DOHH2 (cell line): ENCODE measurements around the gene FOXB2.

ENCODE experiments used
- H3F3A ChIP-seq: fragments of 200-600 bp; sonication (generic), shearing (Covaris generic); 2 replicates; pipeline ENCODE4 v1.6.0; 2016; ENCODE audit warnings: antibody characterized with exemption, mild to moderate bottlenecking; ENCODE audit not compliant: control insufficient read depth, insufficient read depth
- H3K27ac ChIP-seq: fragments of 200-600 bp; sonication (generic); 2 replicates; pipeline ENCODE4 v1.5.1; 2014; ENCODE audit warnings: low read depth, mild to moderate bottlenecking, low read length, moderate library complexity
- H3K27me3 ChIP-seq: fragments of 200-600 bp; sonication (generic); 2 replicates; pipeline ENCODE4 v1.6.1; 2014; ENCODE audit warnings: mild to moderate bottlenecking, low read length, mixed read lengths; ENCODE audit not compliant: control insufficient read depth
- H3K36me3 ChIP-seq: fragments of 200-600 bp; sonication (generic); 2 replicates; pipeline ENCODE4 v1.6.1; 2014; ENCODE audit warnings: mild to moderate bottlenecking, low read length, moderate library complexity, mixed read lengths; ENCODE audit not compliant: control insufficient read depth
- H3K4me1 ChIP-seq: fragments of 200-600 bp; sonication (generic); 2 replicates; pipeline ENCODE4 v1.6.1; 2014; ENCODE audit warnings: mild to moderate bottlenecking, low read length, mixed read lengths; ENCODE audit not compliant: control insufficient read depth
- H3K4me2 ChIP-seq: fragments of 200-600 bp; sonication (generic); 2 replicates; pipeline ENCODE4 v1.6.0; 2014; ENCODE audit warnings: mild to moderate bottlenecking, low read length, moderate library complexity
- H3K4me3 ChIP-seq: fragments of 200-600 bp; sonication (generic); 2 replicates; pipeline ENCODE4 v1.5.1; 2014; ENCODE audit warnings: mild to moderate bottlenecking, low read length, mixed read lengths
- H3K79me2 ChIP-seq: fragments of 200-600 bp; sonication (generic); 2 replicates; pipeline ENCODE4 v1.6.1; 2014; ENCODE audit warnings: mild to moderate bottlenecking, low read length, mixed read lengths; ENCODE audit not compliant: control insufficient read depth
- H3K9me2 ChIP-seq: fragments of 200-600 bp; sonication (generic); replicated peaks from 2 replicates; pipeline ENCODE4 v1.6.1; 2014; ENCODE audit warnings: mild to moderate bottlenecking, low read length, mixed read lengths; ENCODE audit not compliant: control insufficient read depth
- H3K9me3 ChIP-seq: fragments of 200-600 bp; sonication (generic); 2 replicates; pipeline ENCODE4 v1.6.1; 2014; ENCODE audit warnings: antibody characterized with exemption, low read length, mixed read lengths; ENCODE audit not compliant: control insufficient read depth, insufficient read depth
- H4K20me1 ChIP-seq: fragments of 200-600 bp; sonication (generic); 2 replicates; pipeline ENCODE4 v1.6.0; 2014; ENCODE audit warnings: low read depth, mild to moderate bottlenecking, antibody characterized with exemption, low read length, moderate library complexity; ENCODE audit not compliant: control insufficient read depth, insufficient read depth
- EZH2phosphoT487 ChIP-seq: fragments of 200-600 bp; sonication (generic); IDR thresholded peaks from 2 replicates; pipeline ENCODE4 v1.6.1; 2017; ENCODE audit warnings: borderline replicate concordance, mild to moderate bottlenecking, antibody characterized with exemption, low read length, moderate library complexity, mixed read lengths
- TF ChIP-seq, protein P1 (sequence below): fragments of 200-600 bp; sonication (generic); IDR thresholded peaks from one replicate; pipeline ENCODE4 v1.5.1; 2014; ENCODE audit warnings: antibody characterized with exemption, mild to moderate bottlenecking, low read depth, low read length; ENCODE audit not compliant: poor library complexity, severe bottlenecking

The FOXB2 gene

GRCh38 chr9:77011973-77012821 lies 7.3 kb upstream of the FOXB2 start:
- TF ChIP-seq, protein P1, sequence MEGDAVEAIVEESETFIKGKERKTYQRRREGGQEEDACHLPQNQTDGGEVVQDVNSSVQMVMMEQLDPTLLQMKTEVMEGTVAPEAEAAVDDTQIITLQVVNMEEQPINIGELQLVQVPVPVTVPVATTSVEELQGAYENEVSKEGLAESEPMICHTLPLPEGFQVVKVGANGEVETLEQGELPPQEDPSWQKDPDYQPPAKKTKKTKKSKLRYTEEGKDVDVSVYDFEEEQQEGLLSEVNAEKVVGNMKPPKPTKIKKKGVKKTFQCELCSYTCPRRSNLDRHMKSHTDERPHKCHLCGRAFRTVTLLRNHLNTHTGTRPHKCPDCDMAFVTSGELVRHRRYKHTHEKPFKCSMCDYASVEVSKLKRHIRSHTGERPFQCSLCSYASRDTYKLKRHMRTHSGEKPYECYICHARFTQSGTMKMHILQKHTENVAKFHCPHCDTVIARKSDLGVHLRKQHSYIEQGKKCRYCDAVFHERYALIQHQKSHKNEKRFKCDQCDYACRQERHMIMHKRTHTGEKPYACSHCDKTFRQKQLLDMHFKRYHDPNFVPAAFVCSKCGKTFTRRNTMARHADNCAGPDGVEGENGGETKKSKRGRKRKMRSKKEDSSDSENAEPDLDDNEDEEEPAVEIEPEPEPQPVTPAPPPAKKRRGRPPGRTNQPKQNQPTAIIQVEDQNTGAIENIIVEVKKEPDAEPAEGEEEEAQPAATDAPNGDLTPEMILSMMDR: peak; percentile 85
- TF ChIP-seq EZH2phosphoT487: no peak
- Histone ChIP-seq H3K4me3 (no peak overlapping the region), H3F3A (no peaks in the 10 kb centered on the region), H3K27ac (no peak overlapping the region), H3K9me2 (no peaks in the 10 kb centered on the region), H4K20me1 (no peaks in the 10 kb centered on the region), H3K9me3 (no peaks in the 10 kb centered on the region; the same call in 1 of the 2 replicates), H3K4me1 (no peaks in the 10 kb centered on the region), H3K27me3 (peaks cover 9% of the 10 kb centered on the region), H3K79me2 (no peaks in the 10 kb centered on the region), H3K4me2 (0 out of 2 replicates have a peak overlapping the region, but pooled peaks have one; percentile 19), H3K36me3 (no peaks in the 10 kb centered on the region)

- H3K27me3 ChIP-seq: peaks cover 9% of the 10 kb centered on the region
- no peaks in the 10 kb centered on the region; the same call in 1 of the 2 replicates for H3K9me3 ChIP-seq
- TF ChIP-seq, protein P1: no peak
- TF ChIP-seq EZH2phosphoT487: no peak
- H3K4me2 ChIP-seq: no peak overlapping the region
- no peaks in the 10 kb centered on the region for H4K20me1 ChIP-seq
- no peaks in the 10 kb centered on the region for H3K36me3 ChIP-seq
- no peaks in the 10 kb centered on the region for H3K4me1 ChIP-seq
- no peaks in the 10 kb centered on the region for H3K79me2 ChIP-seq
- H3K4me3 ChIP-seq: no peak overlapping the region
- H3K9me2 ChIP-seq: no peaks in the 10 kb centered on the region
- H3K27ac ChIP-seq: no peak overlapping the region
- no peaks in the 10 kb centered on the region for H3F3A ChIP-seq
These were observed 6.1 kb upstream of the FOXB2 start for GRCh38 chr9:77013206-77013931.

GRCh38 chr9:77013932-77014596 lies 5.4 kb upstream of the FOXB2 start:
- no peak overlapping the region for H3K4me3 ChIP-seq
- H3K79me2 ChIP-seq: no peaks in the 10 kb centered on the region
- H3K4me2 ChIP-seq: no peak overlapping the region
- H3F3A ChIP-seq: no peaks in the 10 kb centered on the region
- H3K9me3 ChIP-seq: peaks cover 3% of the 10 kb centered on the region; the same call in 1 of the 2 replicates
- no peaks in the 10 kb centered on the region for H3K9me2 ChIP-seq
- TF ChIP-seq EZH2phosphoT487: no peak
- no peaks in the 10 kb centered on the region for H3K36me3 ChIP-seq
- H3K4me1 ChIP-seq: no peaks in the 10 kb centered on the region
- no peaks in the 10 kb centered on the region for H4K20me1 ChIP-seq
- no peak overlapping the region for H3K27ac ChIP-seq
- H3K27me3 ChIP-seq: peaks cover 9% of the 10 kb centered on the region
